GM21390 (cell line): Measurements from ENCODE around the gene ARMC12.

Experiments
- ATAC-seq: cut with Tn5 transposase; IDR thresholded peaks from one replicate; pipeline ENCODE4 v1.9.1; 2021; ENCODE audit not compliant: unreplicated experiment

The ARMC12 gene

DNA sequence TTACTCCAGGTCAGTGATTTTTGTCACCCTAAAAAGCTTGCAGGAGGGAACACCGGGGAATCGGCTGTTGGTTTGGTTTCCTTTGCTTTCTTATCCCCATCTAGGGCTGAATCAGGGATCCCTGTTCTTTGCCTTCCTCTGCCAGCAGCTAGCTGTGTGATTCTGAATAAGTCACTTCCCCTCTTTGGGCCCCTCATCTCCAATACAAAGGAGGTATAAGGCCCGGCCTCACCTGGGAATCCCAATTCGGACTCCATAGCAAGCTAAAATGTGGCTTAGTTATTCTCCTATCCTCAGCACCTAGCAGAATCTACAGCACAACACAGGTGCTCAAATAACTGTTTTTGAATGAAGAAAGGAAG, 18.5 kb upstream of the ARMC12 start:
- no peak for ATAC-seq

DNA sequence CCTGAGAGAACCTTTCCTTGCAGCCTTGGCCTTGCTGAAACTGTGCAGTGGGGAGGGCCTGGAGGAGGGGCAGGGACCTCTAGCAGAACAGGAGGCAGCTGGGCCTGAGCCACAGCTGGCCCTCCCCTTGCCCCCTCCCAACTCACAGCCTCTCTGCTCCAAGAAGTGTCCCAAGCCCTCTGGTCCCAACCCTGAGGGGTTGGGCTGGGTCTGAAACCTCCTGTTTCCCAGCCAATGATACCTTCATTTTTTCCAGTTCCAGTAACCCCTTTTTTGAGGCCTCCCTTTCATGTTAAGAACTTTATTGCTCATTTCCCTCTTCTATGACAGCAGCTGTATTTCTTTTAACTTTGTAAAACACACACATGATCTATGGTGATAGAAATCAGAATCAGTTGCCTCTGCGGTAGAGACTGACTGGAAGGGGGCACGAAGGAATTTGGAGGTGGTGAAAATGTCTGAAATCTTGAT, 17.9 kb upstream of the ARMC12 start:
- no peak for ATAC-seq

DNA sequence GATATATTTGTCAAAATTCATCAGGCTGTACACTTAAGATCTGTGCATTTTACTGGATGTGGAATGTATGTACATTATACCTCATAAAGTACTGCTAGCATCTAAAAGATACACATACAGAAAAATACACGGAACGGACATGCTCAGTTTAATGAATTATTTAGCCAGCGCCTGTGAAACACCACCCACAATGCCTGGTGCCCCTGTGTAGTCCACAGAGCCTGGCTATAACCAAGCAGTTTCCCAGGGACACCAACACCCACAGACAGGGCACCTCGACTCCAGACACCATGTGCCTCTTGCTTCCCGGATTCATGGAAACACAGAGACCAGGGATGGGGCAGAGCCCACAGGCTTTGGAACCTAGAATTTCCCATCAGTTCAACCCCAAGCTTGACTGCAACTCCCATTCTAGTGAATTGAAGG, 17.4 kb upstream of the ARMC12 start:
- ATAC-seq, result no peak

DNA sequence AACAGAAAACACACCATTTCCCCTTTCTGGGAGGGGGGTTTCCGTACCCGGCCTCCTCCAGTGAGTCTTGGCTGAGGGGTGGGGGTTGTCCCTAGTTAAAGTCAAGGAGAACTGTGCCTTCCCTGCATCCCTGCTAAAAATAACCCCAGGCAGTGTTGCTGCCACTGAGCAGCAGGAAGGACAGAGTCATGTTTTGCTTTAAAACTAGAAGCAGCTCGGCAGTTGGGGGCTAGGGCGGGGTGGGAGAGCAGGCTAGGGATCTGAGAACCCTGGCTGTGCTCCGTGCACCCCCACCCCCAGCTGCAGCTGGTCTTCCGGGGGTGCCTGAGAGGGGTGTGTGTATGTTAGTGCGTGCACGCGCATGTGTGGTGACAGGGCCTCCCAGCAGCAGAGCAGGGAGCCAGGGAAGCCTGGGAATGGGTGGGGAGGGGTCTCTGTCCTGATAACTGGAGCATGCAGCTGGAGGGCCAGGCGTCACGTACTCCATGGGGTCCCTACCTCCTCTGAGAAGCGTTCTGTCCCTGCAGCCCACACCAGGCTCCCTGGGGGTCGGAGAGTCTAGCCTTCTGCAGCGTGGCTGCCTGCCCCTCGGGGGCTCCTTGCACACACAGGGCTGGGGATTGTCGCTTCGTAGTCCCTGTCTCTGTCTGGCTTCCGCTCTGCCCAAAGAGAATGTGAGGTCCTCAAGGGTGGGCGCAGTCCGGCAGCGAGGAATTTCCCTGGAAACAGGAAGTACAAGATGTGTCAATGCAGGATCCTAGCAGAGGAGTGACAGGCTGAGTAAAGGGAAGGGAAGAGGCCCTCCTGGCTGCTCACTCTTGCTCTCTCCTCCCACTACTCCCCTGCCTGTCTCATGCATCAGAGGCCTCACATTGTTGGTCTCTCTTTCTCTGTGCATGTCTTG, 16.8 kb upstream of the ARMC12 start:
- peak; percentile 51 for ATAC-seq

DNA sequence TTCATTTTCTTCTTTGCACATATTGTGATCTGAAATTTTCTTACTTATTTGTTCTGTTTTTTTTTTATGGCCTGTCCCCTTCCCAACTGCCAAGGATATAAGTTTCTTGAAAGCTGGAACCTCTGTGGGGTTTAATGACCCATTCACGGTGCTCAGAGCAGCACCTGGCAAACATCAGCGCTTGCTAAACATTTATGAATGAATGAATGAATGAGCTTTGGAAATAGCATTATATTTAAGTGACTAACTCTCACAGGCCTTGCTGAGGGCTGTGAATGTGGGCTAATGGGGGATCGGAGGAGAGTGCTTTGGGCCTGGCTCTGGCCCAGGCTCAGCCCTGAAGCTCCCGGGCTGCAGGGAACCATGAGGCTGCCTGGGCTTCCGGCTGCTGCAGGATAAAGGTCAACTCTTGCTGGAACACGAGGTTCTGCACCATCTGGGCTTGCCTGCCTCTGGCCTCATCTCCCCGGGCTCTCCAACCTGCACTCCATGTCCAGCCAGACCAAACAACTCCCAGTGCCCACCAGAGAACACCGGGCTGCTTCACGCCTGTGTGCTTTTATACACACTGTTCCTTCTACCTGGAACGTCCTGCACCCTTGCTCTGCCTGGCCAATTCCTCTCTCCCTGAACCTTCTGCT, 14.6 kb upstream of the ARMC12 start:
- no peak for ATAC-seq

DNA sequence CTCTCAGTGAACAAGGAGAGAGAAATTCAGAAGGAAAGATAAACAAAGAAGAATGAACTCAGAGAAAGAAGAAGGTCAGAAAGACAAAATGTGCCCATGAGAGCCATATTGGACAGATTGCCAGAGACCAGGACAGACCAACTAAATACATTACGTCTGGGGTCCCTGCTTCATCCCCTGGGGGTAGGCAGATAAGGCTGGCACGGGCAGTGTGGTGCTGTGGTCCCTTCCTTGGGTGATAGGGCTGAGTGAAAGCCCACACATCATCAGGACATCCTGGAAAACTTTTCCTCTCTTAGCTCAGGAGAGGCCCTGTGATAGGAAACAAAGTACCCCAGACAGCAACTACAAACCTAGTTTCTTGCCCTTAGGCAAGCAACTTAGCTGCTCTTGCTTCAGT, 13.2 kb upstream of the ARMC12 start:
- no peak for ATAC-seq

DNA sequence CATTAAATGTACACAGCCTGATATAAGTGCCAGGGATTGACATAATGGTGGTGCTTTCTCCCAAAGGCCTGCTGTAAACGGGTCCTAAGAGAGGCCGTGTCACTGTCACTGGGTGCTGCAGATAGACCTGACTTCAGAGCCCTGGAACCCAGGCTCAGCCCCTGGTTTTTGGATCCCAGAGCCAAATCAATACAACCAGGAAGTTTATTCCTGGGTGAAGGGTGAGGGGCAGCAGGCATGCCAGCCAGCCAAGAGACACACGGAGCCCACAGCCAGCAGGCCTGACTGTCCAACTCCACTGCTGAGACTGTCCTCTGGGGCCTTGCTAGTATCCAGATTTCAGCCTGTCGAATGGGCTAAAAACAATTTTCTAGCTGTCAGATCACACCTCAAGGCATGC, 12.8 kb upstream of the ARMC12 start:
- ATAC-seq, result no peak

DNA sequence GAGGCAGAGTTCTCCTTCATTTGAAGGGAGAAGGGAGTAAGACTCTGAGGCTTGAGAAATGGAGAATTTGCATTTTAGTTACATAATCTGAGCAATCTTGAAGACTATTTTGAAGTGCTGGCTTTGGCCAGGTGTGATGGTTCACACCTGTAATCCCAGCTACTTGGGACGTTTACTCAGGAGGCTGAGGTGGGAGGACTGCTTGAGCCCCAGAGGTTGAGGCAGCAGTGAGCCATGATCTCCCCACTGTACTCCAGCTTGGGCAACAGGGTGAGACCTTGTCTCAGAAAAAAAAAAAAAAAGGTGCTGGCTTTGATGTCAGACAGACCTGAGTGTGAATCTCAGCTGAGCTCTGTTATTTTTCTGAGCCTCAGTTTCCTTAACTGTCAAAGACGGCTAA, 12.4 kb upstream of the ARMC12 start:
- no peak for ATAC-seq

DNA sequence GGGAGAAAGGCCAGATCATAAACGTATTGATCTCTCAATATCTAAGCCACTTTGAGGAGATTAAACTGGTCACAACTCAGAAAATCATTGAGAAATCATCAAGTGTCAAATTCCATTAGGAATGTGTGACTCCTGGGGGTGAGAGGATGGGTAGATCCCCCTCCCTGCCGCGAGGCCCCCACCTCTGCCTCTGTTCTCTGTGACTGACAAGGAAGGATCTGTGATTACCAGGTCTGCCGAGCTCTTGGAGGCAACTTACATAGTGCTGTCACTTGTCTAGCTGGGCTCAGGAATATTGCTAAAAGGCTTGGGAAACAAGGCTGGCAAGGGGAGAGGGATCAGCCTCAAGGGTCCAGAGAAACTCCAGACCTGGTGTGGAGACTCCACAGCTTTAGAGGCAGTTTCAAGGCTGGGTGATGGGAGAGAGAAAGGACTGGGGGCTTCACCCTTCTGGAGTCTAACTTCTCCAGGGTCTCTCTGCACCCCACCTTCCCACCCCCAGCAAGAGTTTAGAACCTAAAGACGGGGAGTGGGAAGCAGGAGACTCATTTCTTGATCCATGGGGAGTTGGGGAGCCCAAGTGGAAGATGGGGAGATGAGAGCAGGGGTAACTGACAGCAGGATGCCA, 11.6 kb upstream of the ARMC12 start:
- no peak for ATAC-seq

DNA sequence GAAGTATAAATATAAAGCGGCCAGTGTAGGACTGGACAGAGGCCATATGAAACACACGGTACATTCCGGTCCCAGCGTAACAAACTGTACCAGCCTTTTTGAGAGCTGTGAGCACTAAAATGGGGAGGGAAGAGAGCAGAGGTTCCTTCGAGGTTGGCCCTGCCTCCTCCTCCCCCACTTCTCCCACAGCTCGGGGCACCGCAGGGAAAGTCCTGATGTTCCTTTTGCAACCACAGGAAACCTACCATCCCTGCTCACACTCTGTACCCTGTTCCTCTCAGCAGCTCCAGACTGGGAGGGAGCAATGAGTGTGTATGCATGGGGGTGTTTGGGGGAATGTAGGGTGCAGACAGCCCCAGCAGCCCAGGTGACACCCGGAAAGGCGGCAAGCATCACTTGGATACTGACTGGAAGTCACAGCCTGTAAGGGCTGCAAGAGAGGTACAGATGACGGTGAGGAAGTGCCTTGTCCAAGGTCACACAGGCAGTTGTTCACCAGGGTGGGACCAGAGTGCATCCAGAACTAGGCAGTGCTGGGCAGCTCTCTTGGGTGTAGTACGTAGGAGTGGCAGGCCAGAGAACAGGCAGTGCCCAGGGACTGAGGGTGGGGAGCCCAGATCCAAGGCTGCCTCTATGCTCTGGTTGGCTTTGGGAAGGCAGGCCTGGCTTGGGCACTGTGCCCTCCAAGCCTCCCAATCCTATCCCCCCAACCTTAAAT, 11.0 kb upstream of the ARMC12 start:
- ATAC-seq, result no peak

DNA sequence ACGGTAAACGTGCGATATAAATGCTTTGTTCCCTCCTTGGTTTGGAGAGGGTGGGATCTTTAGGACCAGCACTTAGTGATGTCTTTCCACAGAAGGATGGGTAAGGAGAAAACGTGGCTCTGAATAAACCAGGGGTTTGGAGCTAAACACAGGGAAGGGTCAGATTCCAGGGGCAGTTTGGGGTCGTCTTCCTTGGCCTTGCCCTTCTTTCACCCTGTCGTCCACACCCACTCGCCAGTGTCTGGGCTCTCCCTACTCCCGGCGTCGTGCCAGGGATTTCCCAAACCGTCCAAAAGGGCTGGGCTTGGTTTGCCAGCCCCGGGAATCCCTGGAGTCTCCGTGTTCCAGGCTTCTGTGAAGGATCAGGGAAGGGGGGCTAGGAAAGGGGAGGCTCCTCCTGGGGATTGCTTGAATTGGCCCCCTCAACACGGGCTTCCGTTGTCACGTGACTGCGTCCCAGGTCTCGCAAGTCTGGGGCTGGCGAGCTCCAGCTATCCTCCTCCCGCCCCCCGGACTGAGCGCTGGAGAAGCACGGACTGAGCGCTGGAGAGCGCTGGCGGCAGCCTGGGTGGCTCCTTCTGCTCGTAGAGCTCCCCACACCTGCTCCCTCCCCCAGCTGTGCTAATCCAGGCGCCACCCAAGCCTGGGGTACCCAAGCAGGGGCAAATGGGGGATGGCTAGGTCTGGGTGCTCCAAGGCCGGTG, 9.4 kb upstream of the ARMC12 start:
- no peak for ATAC-seq

DNA sequence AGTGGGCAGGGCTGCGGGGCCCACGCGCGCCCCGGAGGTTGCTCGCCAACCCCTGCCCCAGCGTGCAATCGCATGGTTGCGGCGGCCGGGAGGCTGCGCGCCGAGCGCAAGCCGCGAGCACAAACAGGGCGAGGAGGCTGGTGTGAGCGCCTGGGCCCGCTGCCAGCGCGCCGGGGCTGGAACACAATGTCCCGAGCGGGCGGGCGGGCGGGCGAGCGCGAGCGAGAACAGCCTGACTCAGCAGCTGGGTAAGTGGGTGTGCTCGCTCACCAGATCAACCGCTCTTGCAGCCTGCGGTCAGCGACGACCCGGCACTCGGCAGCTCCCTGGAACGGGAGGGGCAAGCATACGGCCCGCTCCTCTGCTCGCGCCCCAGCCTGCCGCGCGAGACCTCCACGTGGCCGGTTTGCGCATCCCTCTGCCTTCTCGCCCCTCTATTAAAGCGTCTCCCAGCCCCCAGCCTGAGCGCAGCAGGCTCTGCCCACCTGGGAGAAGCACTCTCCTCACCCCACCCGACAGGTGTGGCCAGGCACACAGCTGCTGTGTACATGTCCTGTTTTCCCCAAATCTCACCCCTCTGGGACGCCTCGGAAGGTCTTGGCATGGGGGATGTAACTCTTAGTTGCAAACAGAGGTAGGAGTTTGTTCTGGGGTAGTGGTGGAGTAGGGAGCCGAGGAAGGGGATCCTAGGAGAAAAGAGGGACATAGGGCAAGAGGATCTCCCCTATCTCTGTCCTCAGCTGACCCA, 8.7 kb upstream of the ARMC12 start:
- peak; percentile 36 for ATAC-seq

DNA sequence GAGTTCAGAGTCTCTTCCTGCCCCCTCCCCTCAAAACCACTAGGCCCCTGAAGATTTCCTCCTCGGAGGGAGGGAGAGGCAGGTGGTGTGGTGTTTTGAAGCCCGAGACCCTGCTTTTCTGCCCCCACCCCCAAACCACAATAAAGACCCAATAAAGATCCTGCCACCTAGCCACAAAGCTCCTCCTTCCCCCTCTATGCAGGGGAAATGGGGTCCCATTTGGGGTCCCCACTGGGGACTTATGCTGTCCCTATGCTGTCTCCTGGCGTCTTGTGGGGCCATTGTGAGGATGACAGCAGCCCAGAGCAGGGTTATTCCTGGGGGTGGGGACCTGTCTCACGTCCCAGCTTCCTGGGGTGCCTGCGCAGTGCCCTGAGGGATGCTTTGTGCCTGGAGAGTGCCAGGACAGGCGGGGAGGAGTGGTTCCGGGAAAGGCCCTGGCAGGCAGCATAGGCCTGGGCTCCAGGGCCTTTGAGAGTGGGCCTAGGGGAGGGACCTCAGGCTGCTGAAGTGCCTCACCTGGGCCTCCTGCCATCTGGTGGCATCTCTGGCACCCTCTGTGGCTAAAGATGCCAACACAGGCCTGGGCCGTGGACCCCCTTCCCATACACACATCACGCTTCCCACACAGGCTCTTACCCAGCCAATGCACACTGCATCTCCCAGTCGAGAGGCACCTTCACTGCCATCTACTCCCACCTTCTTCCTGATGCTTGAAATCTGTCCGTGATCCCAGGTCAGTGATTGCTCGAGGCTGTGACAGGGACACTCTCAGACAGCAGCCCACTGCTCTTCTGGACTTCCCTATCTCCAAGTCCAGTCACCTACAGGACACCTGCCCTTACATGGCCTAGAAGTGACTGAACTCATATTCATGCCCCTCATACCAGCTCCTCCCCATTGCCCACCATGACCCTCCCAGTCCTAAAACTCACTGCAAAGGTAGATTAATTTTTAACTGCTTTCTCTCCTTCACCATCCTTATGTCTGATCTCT, 7.9 kb upstream of the ARMC12 start:
- no peak for ATAC-seq

DNA sequence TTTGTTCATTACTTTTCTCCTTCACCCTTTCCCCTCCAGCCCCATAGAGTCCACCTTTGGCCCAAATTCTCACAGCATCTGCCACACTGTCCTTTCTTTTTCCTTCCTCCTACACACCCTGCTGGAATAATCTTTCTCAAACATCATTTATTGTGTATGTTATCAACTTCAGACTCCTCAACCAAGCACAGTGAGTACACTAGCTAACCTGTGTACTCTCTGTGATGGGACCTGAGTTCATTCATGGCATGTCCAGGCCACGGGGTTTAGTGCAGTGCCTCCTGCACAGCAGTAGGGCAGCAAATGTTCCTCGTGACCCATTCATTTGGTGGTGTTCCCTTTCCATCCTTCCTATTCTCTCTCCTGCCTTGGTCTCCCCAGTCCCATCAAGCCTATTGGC, 7.1 kb upstream of the ARMC12 start:
- no peak for ATAC-seq

DNA sequence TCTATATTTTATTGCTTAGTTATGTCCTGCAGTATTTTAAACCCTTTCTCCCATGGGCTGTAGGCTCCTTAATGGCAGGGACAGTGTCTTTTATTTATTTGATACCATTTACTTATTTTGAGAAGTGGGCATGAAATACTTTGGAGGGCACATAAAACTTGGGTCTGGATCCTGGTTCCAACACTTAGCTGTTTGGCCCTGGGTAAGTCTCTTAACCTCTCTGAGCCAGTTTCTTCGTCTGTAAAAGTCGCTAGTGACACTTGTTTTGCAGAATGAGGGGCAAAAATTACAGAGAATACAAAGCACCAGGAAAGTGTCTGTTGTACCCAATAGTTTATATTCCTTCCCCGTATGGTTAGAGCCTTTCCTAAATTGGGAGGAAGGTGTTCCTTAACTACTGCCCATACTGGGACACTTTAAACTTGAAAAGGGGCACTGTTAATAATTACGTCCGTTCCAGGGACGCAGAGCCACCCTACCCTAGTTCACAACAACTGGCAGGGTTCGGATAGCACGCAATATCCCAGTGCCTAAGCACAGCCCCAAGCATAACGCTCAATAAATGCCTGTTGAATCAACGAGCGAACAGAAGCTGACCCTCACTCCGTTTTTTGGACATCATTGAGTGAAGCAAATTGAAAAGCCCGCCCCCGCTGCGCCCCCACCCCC, 6.0 kb upstream of the ARMC12 start:
- no peak for ATAC-seq

DNA sequence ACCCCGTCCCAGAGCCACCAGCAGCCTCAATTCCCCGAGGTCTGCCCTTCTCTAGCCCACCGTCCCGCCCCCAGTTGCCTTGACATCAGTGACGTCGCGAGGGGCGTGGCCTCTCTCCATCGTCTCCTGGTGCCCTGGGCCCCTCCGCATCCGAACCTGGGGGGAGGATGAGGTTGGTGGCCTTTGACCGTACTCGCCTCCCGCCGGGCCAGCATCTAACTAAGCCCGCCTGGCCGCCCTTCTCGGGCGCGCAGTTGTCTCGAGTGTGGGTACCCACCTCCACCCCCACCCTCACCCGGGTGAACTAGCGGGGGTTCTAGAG, 5.5 kb upstream of the ARMC12 start:
- ATAC-seq, result peak; percentile 47

DNA sequence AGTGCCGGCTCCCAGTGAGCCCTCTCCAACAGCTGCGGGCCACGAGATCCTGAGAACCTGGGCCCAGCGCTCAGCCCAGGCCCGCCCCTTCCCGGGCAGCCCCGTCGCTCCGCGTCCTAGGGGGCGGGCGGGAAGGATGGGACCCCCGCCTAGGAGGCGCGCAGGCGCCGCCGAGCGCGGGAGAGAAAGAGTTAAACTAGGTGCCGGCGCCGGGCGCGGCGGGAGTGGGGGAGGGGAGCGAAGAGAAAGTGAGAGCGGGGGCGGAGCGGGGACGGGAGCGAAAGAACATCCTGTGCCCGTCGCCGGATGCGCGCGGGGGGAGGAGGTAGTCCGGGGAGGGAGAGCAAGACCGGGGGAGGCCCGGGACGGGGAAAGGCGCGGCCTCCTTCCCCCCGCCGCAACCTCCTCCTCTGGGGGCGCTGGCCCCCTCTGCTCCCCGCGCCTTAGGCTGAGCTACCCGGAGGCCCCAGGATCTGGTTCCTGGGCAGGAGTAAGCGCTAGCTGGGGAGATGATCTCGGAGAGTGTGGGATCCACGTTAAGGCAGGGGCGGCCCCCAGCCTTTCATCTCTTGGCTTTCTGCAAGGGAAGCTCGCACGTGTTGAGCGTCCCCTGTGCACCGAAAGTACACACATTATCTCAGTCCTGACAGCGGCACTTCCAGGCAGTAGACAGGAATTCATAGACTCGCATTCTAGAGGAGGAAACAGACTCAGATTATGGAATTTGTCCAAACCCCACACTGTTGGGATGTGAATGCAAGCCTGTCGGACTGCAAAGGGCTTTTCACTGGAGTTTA, 4.9 kb upstream of the ARMC12 start:
- ATAC-seq, result peak; percentile 45

DNA sequence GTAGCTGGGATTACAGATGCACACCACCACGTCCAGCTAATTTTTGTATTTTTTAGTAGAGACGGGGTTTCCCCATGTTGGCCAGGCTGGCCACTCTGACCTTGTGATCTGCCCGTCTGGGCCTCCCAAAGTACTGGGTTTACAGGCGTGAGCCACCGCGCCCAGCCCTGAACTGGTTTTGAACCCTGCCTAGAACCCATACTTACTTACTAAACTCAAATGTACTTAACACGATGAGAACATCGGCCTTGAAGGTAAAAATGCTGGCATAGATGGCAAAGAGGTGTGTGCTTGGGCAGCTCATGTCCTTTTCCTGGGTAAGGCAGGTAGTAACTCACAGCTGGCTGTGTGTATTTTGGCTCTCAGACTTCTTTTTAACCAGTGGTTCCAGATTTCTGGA, 3.2 kb upstream of the ARMC12 start:
- ATAC-seq, result no peak
